GM13977 (cell line): ENCODE measurements around the gene TMEM88.
"Not testable (repeated sequence)": the region's sequence is repeated elsewhere in the genome, so short reads cannot be mapped to it uniquely, and the experiment has no call there.

Experiments
- DNase-seq: peaks from one replicate; pipeline ENCODE4 v3.0.0; 2012; ENCODE audit warnings: low spot score
- CTCF ChIP-seq: IDR thresholded peaks from 2 replicates; pipeline ENCODE4 v1.5.1; 2012; ENCODE audit warnings: mild to moderate bottlenecking, control low read depth; ENCODE audit not compliant: insufficient read depth; ENCODE audit errors: extremely low read depth, missing control alignments
- in situ Hi-C: fragments of 300-500 bp; cut with MboI; formaldehyde crosslinking; loops from one replicate; pipeline ENCODE4 v1.12.0; 2022; ENCODE audit warnings: low sequenced_read_pairs, low pct_unique_long_range_greater_than_20kb, mixed read lengths, inconsistent platforms; ENCODE audit not compliant: unreplicated experiment

The TMEM88 gene

GRCh38 chr17:7854851-7855659 is at the start of gene TMEM88:
Gene TMEM88, plus strand, starts transcription at chr17:7855066. Its CDS starts 9 bp downstream, at chr17:7855075.
- no peak for TF ChIP-seq CTCF
- DNase-seq, result no peak
- in situ Hi-C loops, result no loop called here

GRCh38 chr17:7806587-7806986 is 48.3 kb upstream of the TMEM88 start:
- in situ Hi-C loops, result no loop called here
- no peak for DNase-seq
- no peak for TF ChIP-seq CTCF

- in situ Hi-C loops, result no loop called here
- no peak for TF ChIP-seq CTCF
- no peak for DNase-seq
These were observed 47.7 kb upstream of the TMEM88 start for GRCh38 chr17:7807206-7807605.

- no peak for DNase-seq
- no peak for TF ChIP-seq CTCF
- in situ Hi-C loops, result no loop called here
These were observed 45.6 kb upstream of the TMEM88 start for GRCh38 chr17:7809086-7809790.

GRCh38 chr17:7809791-7810343 is 45.0 kb upstream of the TMEM88 start:
- in situ Hi-C loops, DNase-seq: not testable (repeated sequence)

GRCh38 chr17:7811251-7811650 is 43.6 kb upstream of the TMEM88 start:
- DNase-seq, result no peak
- in situ Hi-C loops, result no loop called here
- TF ChIP-seq CTCF, result no peak

GRCh38 chr17:7814969-7815368 is 39.9 kb upstream of the TMEM88 start:
- no peak for DNase-seq
- in situ Hi-C loops, result no loop called here
- TF ChIP-seq CTCF, result no peak
